GM15510 (cell line): Measurements from ENCODE around the gene YY1AP1.

ENCODE experiments used
- POLR2A ChIP-seq: IDR thresholded peaks from 3 replicates; pipeline ENCODE4 v1.6.1; 2011; ENCODE audit warnings: borderline replicate concordance; ENCODE audit not compliant: insufficient read length; ENCODE audit errors: extremely low read depth

YY1AP1 gene

DNA sequence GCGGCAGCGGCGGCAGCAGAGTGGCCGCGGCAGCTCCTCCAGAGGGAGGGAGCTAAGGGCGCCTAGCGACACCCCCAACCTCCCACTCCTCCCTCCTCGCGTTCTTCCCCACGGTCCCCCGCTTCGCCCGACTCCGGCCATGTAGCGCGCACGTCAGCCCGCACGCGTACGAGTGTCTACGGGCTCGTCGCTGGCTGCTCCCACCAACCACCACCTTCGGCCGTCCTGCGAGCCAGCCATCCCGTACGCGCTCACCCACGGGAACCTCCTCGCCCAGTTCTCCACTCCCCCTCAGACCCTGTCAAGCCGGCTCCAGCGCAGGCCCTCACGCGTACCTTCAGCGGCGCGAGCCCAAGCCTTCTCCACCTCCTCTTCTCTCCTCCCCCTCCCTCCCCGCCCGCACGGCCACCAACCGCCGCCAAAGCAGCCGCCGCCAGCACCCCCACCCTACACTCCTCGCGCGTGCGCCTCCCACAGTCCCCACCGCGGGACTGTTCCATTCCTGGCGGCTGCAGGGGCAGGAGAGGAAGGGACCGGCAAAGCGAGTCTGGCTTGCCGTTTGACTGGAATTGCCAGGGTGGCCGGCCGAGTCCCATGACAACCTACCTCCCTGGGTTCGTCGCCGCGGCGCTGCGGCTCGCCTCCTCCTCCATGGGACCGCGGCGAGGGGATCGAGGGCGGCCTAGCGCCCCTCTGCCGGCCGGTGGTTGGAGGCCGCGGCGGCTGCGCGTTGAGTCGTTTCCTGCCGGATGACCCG is at the start of gene YY1AP1:
TSS of gene YY1AP1 (minus strand) at position 451 of the 757 bp plus-strand sequence. CDS start 8,338 bp downstream, outside the sequence.
- TF ChIP-seq POLR2A: peak; percentile 57

- TF ChIP-seq POLR2A: no peak
Measured at GRCh38 chr1:155729031-155729898, 40.7 kb upstream of the YY1AP1 start.

- no peak for TF ChIP-seq POLR2A
Measured at GRCh38 chr1:155725142-155725541, 36.6 kb upstream of the YY1AP1 start.

DNA sequence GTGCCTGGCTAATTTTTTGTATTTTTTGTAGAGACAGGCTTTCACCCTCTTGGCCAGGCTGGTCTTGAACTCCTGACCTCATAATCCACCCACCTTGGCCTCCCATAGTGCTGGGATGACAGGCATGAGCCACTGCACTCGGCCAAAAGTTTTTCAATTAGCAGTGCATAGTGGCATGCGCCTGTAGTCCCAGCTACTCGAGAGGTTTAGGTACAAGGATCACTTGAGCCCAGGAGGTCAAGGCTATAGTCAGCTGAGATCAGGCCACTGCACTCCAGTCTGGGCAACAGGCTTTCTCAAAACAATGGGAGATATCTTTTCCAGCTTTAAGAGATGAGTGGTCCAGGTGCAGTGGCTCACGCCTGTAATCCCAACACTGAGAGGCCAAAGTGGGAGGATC is 31.1 kb upstream of the YY1AP1 start:
- TF ChIP-seq POLR2A: no peak

DNA sequence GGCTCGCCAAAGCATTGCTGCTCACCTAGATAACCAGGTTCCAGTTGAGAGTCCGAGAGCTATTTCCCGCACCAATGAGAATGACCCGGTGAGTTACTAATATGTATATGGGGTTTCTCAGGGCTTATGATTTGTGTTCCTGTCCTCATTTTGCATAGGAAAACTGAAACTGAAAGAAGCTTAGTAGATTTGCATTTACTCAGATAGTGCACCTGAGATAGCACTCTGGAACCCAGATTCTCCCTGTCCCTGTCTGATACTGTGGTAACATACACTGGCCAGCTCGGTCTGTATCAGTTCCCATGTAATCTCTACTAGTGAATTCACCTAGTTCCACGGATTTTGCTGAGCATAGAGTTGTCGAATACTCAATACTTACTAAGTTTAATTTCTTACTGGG is 28.5 kb upstream of the YY1AP1 start:
- no peak for TF ChIP-seq POLR2A

DNA sequence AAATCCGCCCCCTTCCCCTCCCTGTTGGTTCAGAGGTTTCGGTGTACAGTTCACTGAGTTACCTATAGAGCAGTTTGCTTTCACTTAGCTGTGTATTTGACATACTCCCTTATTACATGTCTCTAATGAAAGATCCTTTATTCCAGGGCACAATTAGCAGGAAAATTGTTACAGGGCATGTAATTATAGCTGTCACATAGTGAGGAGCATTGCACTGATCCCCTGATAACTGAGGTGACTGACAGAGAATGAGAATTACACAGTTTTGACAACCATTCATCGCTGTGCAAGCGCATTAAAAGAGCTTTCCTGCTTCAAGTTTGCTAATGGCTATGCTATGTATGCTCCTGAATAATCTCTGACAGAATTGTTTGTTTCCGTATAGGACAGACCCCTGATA is 27.2 kb upstream of the YY1AP1 start:
- TF ChIP-seq POLR2A: no peak

DNA sequence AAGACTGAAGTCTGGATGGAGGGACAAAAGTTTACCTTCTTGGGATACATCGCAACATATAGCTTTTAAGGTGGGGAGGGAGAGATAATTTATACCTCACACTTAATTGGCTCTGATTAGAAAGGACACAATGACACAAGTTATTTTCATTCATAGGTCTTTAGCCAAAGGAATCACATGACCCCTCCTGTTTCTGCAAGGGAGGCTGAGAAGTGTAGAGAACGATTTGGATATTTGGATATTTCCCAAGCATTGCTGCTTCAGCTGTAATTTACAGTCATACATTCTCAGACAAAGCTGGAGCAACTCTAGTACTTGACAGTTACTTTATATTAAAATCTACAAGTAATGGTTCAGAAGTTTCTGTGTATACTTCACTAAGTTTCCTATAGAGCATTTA is 24.5 kb upstream of the YY1AP1 start:
- no peak for TF ChIP-seq POLR2A

DNA sequence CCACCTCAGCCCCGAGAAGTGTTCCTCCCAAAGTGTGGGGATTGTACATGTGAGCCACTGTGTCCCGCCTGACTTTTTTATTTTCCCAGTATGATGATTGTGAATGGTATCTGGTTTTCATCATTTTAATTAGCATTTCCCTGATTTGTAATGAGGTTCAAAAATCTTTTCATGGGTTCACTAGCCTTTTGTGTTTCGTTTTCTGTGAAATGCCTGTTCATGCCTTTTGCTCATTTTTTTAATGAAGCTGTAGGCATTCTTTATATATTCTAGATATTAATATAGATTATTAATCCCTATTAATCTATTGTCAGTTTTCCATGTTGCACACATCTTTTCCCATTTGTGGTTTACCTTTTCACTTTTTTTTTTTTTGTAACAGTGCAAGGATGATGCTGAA is 20.8 kb upstream of the YY1AP1 start:
- TF ChIP-seq POLR2A: no peak

DNA sequence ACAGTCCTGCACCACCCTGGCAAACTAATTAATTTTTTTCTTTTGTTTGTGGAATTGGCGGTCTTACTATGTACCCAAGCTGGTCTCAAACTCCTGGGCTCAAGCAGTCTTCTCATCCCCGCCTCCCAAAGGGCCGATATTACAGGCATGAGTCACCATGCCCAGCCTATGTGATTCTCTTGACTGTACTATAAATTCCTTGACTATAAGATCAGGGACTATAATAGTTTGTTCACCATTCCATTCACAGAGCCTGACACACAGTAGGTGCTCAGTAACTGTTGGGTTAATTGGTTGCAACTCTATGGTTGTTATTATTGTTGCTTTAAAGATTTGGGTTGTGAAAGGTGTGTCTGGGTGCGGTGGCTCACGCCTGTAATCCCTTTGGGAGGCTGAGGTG is 17.6 kb upstream of the YY1AP1 start:
- TF ChIP-seq POLR2A: no peak

DNA sequence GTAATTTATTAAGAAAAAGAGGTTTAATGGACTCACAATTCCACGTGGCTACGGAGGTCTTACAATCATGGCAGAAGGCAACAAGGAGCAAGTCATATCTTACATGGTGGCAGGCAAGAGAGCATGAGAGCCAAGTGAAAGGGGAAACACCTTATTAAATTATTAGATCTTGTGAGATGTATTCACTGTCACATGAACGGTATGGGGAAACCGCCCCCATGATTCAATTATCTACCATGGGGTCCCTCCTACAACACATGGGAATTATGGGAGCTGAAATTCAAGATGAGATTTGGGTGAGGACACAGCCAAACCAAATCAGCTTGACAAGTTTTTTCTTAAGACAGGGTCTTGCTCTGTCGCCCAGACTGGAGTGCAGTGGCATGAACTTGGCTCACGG is 14.6 kb upstream of the YY1AP1 start:
- no peak for TF ChIP-seq POLR2A

DNA sequence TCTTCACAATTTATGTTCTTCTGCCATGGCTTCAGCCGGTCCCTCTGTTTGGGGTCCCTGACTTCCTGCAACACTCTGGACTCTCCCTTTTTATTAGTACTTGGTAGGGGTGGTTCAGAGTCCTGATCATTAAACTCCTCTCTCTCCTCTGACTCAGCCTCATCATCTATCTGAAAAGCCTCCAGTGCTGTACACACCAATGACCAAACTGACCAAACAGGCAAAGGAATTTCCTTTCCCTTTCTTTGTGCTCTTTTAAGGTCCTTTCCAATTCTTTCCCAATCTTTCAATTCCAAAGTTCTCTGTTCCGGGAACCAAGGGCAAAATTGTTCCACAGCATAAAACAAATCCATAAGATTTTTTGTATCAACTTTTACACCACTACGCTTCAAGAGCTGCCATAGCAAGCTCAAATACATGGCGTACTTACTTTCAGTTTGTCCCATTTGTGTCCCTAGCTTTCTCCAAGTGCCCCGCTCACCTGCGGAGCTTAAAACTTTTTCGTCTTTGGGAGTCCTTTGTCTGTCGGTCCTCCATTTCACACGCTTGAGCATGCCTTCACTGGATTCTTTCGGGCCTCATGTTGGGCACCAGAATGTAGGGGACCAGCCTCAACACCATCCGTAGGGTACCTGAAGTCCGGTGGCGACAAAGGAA is 9.9 kb upstream of the YY1AP1 start:
- no peak for TF ChIP-seq POLR2A

- TF ChIP-seq POLR2A: no peak
Measured at GRCh38 chr1:155697046-155697445, 8.5 kb upstream of the YY1AP1 start.

DNA sequence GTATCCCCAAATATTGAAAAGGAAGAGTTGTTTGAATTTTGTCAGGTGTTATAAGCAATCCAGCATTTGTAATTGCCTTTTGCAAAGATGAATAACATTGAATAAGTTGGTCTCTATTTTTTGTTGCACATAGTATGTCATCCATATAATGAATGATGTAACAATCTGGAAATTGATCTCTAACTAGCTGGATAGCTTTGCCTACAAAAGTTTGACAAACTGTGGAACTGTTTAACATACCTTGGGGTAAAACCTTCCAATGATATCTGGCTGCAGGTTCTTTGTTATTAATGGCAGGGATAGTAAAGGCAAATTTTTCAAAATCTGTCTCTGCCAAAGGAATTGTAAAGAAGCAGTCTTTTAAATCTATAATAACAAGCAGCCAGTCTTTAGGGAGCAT is 8.0 kb upstream of the YY1AP1 start:
- no peak for TF ChIP-seq POLR2A

- TF ChIP-seq POLR2A: no peak
Measured at GRCh38 chr1:155695608-155696007, 7.0 kb upstream of the YY1AP1 start.

- no peak for TF ChIP-seq POLR2A
Measured at GRCh38 chr1:155695072-155695471, 6.5 kb upstream of the YY1AP1 start.
